ENCODE measurements around the gene INPP5A.

INPP5A gene

GRCh38 chr10:132744839-132745238, 207.3 kb downstream of the INPP5A start:
- DNase-seq (ENCODE audit: low read depth) = no peak

- DNase-seq (ENCODE audit: low read depth) = no peak
These were observed 207.9 kb downstream of the INPP5A start for GRCh38 chr10:132745511-132745910.

DNA sequence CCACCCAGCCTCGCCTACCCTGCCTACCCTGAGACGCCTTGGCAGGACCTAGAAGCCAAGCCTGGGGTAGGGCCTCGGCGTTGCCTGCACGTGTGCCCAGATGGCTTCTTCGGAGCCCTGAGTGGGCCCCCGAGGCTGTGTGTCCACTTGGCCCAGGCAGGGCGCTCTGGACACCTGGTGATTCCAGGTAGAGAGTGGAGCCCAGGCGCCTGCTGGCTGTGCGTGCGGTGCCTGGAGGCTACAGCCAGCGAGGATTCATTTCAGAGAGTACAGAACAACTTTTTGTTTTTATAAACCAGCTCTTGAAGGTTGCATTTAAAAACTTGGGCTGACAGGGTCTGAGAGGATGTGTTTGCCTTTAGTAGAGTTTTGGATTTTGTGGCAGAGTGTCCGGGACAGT, 208.4 kb downstream of the INPP5A start:
- DNase-seq (ENCODE audit: low read depth) = no peak

DNA sequence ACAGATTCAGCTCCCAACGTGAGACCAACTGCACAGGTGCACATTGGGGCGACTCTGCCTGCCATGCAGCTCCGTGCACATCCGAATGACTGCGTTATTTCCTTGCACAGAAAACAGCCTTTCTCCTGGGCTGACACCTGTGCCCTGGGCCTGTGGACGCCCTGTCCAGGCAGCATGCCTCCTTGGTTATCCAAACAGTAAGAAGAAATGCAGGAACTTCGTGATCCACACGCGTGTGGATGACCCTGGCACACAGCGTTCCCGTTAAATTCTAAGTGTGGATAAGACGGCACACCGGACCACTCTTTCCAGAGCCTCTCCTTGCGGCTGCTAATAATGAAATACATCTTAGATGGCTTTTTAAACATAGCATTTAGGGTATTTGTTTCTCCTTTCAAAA, 208.8 kb downstream of the INPP5A start:
- DNase-seq (ENCODE audit: low read depth) = no peak

DNA sequence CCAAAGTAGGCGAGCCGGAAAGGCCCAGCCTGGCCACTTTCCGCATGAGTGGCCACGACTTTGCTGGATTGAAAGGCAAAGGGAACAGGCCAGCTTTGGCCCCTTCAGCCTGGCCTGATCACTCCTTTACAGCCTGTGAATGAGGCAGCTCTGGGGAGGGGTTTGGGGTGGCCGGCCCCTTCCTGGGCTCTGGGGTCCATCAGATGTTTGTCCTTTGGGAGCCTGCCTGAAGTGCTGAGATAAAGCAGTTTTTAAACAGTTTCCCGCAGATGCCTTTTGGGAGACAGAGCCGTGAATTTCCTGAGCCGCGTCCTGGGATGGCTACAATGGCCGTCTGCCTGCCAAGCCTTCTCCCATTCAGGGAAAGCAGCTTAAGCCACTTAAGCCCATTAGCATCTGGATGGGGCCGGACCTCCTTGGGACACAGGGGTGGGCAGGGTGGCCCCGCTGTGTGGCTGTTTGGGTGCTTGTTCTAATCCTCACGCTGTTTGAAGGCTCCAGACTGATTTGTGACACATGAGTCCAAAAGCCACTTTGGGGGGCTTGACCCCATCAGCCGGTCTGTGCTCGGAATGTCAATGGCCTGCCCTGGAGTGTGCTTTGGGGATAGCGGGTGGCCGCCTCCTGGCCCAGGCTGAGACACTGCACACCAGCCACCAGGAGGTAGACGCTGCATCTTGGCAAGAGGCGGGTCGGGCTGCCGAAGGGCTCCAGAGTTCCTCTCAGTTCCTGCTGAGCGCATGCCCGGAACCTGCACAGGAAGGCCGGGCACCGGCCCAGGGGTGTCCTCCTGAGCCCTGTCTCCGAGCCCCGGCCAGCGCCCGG, 209.4 kb downstream of the INPP5A start:
- DNase-seq (ENCODE audit: low read depth) = no peak

DNA sequence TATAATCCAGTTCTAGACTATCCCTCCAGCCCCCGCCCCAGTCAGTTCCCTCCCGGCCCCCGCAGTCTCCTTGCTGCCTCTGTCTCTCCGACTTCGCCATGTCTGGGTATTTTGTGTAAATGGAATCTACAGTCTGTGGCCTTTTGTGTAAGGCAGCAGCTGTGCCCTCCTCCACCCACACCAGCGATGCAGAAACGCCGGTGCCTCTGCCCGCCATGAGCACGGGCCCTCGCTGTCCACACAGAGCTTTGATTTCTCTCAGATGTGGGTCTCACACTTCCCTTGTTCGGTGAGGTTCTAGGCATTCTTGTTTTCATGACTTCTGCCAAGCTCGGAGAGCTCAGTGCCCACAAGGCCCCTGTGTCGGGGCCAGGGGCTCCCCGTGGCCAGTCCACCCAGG, 210.5 kb downstream of the INPP5A start:
- DNase-seq (ENCODE audit: low read depth) = no peak

DNA sequence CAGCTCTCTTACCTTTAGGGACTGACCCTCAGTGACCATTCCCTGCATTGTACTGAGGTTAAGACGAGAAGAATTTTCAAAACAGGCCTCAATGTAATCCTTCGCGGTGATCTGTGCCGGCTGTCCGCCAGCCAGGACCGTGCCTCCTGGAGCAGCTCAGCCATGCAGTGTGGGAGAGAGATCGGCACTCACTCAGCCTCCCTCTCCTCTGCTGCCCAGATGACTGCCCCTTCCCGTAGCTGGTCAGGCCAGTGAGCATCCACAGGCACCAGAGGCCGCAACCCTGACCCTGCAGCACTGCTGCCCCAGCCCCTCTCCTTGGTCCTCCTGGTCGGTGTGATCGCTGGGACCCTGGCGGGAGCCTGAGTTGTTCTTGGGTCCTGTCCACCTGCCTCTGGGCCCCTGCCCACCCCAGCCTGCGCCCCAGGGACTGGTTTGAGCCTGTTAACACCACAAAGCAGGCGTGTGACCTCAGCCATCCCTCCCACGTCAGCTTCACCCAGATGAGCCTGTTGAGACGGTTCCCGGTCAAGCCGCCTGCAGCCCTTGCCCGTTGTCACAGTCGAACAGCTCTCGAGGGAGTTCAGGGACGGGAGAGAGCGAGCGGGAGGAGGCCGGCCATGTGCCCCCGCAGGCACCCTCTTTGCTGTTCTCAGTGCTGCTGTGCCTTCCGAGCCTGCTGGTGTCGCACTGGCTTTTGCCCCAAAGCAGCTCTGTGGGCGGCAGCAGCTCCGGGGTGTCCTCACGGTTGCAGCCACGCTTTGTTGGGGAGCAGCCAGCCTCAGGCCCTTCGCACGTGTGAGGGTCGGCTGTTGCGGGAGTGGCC, 211.2 kb downstream of the INPP5A start:
- no peak for DNase-seq (ENCODE audit: low read depth)

DNA sequence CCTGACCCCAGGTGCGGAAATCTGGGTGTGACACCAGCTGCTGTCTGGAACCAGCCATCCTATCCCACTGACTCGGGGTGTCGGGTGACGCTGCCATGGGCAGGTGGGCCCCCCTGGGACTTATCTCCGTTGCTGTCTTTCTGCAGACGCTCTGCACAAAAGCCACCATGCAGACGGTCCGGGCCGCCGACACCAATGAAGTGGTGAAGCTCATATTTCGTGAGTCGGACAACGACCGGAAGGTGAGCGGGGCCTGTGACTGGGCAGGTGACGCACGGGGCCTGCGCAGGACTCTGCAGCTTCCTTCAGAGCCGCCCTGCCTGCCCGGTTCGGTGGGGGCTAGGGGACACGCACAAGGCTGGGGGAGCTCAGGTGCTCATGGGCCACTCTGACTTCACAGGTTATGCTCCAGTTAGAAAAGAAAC, 211.8 kb downstream of the INPP5A start:
- no peak for DNase-seq (ENCODE audit: low read depth)

DNA sequence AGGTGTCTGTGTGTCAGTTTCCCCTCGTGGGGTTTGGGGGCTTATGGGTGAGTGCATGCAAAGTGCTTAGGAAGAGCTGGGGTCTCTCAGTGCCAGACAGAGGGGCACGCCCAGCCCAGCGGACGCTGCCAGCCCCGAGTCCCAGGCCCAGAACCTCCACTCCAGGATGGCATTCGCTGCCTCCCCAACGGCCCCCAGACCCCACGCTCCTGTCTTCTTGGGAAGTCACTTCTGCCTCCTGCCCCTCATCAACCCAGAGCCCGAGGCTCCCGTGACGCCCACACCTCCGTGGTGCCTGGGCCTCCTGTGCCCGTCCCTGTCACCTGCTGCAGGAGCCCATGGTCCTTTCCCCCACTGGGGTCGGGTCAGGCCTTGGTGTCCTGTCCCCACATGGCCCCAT, 213.3 kb downstream of the INPP5A start:
- no peak for DNase-seq (ENCODE audit: low read depth)

GRCh38 chr10:132752378-132752777, 214.8 kb downstream of the INPP5A start:
- DNase-seq (ENCODE audit: low read depth) = no peak

DNA sequence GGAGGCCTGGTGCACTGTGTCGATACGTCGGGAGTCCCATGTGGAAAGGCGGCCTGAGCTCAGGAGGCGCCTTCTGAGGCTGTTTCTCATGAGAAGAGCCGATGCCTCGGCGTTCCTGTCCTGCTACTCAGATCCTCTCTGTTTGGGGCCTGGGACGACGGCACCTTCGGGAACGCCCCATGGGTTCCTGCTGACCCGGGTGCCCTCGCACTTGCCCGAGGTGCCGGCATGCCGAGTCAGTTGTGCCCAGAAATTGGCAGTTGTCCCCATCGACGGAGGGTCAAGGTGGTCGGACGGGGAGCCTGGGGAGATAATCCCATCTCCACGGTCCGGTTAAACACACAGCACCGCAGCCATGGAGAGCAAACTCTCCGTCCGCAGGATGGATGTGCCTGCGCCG, 215.4 kb downstream of the INPP5A start:
- no peak for DNase-seq (ENCODE audit: low read depth)

GRCh38 chr10:132753596-132753995, 216.0 kb downstream of the INPP5A start:
- no peak for DNase-seq (ENCODE audit: low read depth)

DNA sequence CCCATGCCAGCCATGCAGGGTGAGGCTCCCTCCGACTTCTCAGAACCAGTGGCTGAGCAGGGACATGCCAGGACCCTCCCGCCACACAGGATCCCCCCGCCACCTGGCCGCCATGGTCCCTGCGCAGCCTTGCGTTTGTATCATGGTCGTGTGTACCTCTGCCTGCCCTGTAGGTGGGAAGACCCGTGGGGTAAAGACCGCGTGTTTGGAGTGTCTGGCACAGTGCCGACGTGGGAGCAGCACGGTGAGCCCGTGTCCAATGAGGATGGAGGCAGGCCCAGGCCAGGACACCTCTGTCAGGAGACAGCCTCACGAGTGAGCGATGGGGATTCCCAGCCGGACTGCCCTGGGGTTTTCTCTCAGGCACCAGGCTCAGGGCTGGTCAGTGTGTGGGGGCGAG, 216.5 kb downstream of the INPP5A start:
- no peak for DNase-seq (ENCODE audit: low read depth)

- no peak for DNase-seq (ENCODE audit: low read depth)
These were observed 217.7 kb downstream of the INPP5A start for GRCh38 chr10:132755166-132755711.

GRCh38 chr10:132756591-132756990, 219.0 kb downstream of the INPP5A start:
- no peak for DNase-seq (ENCODE audit: low read depth)

- DNase-seq (ENCODE audit: low read depth) = no peak
These were observed 219.6 kb downstream of the INPP5A start for GRCh38 chr10:132757171-132757570.

GRCh38 chr10:132758865-132759264, 221.3 kb downstream of the INPP5A start:
- DNase-seq (ENCODE audit: low read depth) = no peak

DNA sequence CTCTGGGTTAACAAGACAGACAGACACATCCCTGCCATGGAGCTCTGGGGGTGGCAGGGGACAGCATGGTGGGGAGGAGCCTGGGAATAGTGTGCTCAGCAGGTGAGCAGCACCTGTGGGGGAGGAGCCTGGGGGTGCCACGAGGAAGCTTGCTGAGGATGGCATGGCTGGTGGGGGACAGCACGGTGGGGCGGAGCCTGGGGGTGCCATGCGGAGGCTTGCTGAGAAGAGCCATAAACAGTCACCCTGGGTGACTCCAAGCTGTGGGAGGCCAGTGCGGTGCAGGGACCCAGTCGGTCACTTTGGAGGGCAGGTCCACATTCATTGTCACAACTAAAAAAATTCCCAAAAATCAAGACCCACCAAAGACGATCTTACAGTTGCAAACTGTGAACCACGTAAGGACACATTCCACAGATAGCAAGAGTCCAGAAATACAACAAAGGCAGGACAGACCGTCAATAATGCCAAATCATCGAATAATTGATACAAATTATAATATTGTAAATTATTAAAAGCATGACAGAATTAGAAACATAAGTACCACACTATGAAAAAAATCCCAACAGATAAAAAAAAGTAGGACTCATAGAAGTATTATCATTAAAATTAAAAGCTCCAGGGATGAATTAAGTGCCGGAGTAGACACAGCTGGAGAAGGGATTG, 223.9 kb downstream of the INPP5A start:
- DNase-seq (ENCODE audit: low read depth) = no peak

GRCh38 chr10:132762267-132762666, 224.7 kb downstream of the INPP5A start:
- DNase-seq (ENCODE audit: low read depth) = no peak

DNA sequence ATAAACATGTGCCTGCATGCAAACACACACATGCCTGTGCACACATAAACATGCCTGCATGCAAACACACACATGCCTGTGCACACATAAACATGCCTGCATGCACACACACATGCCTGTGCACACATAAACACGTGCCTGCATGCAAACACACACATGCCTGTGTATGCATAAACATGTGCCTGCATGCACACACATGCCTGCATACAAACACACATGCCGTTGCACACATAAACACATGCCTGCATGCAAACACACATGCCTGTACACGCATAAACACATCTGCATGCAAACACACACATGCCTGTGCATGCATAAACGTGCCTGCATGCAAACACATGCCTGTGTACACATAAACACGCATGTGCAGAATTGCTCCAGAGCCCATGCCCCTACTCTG, 226.0 kb downstream of the INPP5A start:
- no peak for DNase-seq (ENCODE audit: low read depth)

- DNase-seq (ENCODE audit: low read depth) = no peak
These were observed 226.5 kb downstream of the INPP5A start for GRCh38 chr10:132764108-132764507.

GRCh38 chr10:132765435-132765834, 227.8 kb downstream of the INPP5A start:
- no peak for DNase-seq (ENCODE audit: low read depth)
